ENCODE data around the gene CATSPERZ.

The CATSPERZ gene

DNA sequence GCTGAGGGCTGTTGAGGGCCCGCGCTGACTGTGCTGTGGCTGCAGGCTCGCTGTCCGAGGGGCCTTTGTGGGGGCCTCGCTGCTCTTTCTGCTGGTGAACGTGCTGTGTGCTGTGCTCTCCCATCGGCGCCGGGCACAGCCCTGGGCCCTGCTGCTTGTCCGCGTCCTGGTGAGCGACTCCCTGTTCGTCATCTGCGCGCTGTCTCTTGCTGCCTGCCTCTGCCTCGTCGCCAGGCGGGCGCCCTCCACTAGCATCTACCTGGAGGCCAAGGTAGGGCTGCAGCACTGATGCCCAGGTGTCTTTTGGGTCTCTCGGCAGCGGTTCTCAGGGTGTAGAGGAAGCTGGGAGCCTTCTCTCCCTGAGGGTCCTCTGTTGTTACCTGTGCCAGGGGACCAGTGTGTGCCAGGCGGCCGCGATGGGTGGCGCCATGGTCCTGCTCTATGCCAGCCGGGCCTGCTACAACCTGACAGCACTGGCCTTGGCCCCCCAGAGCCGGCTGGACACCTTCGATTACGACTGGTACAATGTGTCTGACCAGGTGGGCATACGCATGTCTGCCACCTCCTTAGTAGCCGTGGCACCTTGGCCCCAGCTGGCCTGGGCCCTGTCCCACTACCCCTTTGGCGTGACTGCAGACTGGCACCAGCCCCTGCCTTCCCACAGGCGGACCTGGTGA lies 12.3 kb upstream of the CATSPERZ start:
- POLR2A ChIA-PET = interaction anchor here (1.4 to 8.5 kb wide), 2 partner anchors 17 to 30 kb away, joined by 3 to 81 read pairs; partner anchors contain the start of gene PRDX5
- DNase-seq (ENCODE audit: extremely low spot score) = no peak
- CTCF ChIA-PET = interaction anchor here (0.7 kb wide), 1 partner anchor 69 kb away, joined by 3 read pairs; no protein-coding TSS in a partner anchor
- TF ChIP-seq NFRKB (IDR thresholded peaks at IDR 0.05) = no peak
- TF ChIP-seq SP1 (IDR thresholded peaks at IDR 0.05) = no peak
- TF ChIP-seq L3MBTL2 (conservative IDR thresholded peaks at IDR 0.05) = no peak
- no peak for TF ChIP-seq ELF4 (IDR thresholded peaks at IDR 0.05)
- TF ChIP-seq BHLHE40 (IDR thresholded peaks at IDR 0.05; ENCODE audit: borderline replicate concordance) = no peak
- TF ChIP-seq LEF1 (IDR thresholded peaks at IDR 0.05; ENCODE audit: borderline replicate concordance) = no peak
- no peak for TF ChIP-seq CTBP1 (IDR thresholded peaks at IDR 0.05; ENCODE audit: borderline replicate concordance)
- TF ChIP-seq HDGF (IDR thresholded peaks at IDR 0.05; ENCODE audit: borderline replicate concordance) = no peak
- TF ChIP-seq PKNOX1 (IDR thresholded peaks at IDR 0.05) = no peak
- no peak for TF ChIP-seq TARDBP (IDR thresholded peaks at IDR 0.05)
- no peak for TF ChIP-seq FOXK2 (IDR thresholded peaks at IDR 0.05)
- TF ChIP-seq FOXA1 (IDR thresholded peaks at IDR 0.05) = no peak
- no peak for TF ChIP-seq ZNF384 (IDR thresholded peaks at IDR 0.05)
- TF ChIP-seq ARNT (IDR thresholded peaks at IDR 0.05) = no peak
- no peak for TF ChIP-seq SUZ12 (IDR thresholded peaks at IDR 0.05)

- ChIA-PET POLR2A (interaction anchor here (1.4 to 8.5 kb wide), 2 partner anchors 18 to 30 kb away, joined by 3 to 81 read pairs; partner anchors contain the start of gene PRDX5), CTCF (no interaction called here)
- TF ChIP-seq BHLHE40 (IDR thresholded peaks at IDR 0.05; ENCODE audit: borderline replicate concordance) (no peak), PKNOX1 (IDR thresholded peaks at IDR 0.05) (no peak), LEF1 (IDR thresholded peaks at IDR 0.05; ENCODE audit: borderline replicate concordance) (no peak), ARNT (IDR thresholded peaks at IDR 0.05) (no peak), NFRKB (IDR thresholded peaks at IDR 0.05) (no peak), ELF4 (IDR thresholded peaks at IDR 0.05) (no peak), FOXK2 (IDR thresholded peaks at IDR 0.05) (no peak), ZNF384 (IDR thresholded peaks at IDR 0.05) (no peak), L3MBTL2 (conservative IDR thresholded peaks at IDR 0.05) (no peak), HDGF (IDR thresholded peaks at IDR 0.05; ENCODE audit: borderline replicate concordance) (no peak), TARDBP (IDR thresholded peaks at IDR 0.05) (no peak), FOXM1 (IDR thresholded peaks at IDR 0.05; ENCODE audit: borderline replicate concordance) (no peak), SUZ12 (IDR thresholded peaks at IDR 0.05) (no peak), FOXA1 (IDR thresholded peaks at IDR 0.05) (no peak), SP1 (IDR thresholded peaks at IDR 0.05) (no peak), CTBP1 (IDR thresholded peaks at IDR 0.05; ENCODE audit: borderline replicate concordance) (no peak)
- DNase-seq (ENCODE audit: extremely low spot score) = no peak
These were observed 11.8 kb upstream of the CATSPERZ start for GRCh38 chr11:64288353-64288750.

DNA sequence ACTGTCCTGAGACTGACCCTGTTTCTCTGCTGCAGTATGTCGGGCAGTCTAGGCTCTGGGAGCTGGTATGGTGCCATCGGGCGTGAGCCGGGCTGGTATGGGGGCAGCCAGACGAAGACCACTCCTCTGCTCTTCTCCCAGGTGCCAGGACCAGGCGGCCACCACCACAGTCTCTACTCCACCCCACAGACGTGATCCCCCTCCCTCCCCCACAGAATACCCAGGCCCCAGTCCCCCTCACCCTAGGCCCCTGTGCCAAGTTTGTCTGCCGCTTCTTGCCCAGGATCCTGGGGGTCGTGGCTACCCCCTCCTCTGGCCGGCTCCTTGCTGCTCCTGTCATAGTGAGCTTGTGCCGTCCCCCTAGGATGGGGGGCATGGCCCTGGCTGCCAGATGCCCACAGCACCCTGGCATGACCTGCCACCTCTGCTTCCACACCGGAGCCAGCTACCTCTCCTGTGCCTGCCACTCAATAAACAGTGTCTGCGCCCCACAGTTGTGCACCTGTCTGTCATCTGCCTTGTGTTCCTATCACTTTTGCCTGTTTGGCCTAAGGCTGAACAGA lies 11.1 kb upstream of the CATSPERZ start:
- TF ChIP-seq HDGF (IDR thresholded peaks at IDR 0.05; ENCODE audit: borderline replicate concordance) (no peak), ARNT (IDR thresholded peaks at IDR 0.05) (no peak), LEF1 (IDR thresholded peaks at IDR 0.05; ENCODE audit: borderline replicate concordance) (no peak), CTBP1 (IDR thresholded peaks at IDR 0.05; ENCODE audit: borderline replicate concordance) (no peak), ZNF384 (IDR thresholded peaks at IDR 0.05) (no peak), BHLHE40 (IDR thresholded peaks at IDR 0.05; ENCODE audit: borderline replicate concordance) (no peak), FOXM1 (IDR thresholded peaks at IDR 0.05; ENCODE audit: borderline replicate concordance) (no peak), NFRKB (IDR thresholded peaks at IDR 0.05) (no peak), FOXA1 (IDR thresholded peaks at IDR 0.05) (no peak), PKNOX1 (IDR thresholded peaks at IDR 0.05) (no peak), FOXK2 (IDR thresholded peaks at IDR 0.05) (no peak), ELF4 (IDR thresholded peaks at IDR 0.05) (no peak), TARDBP (IDR thresholded peaks at IDR 0.05) (no peak), L3MBTL2 (conservative IDR thresholded peaks at IDR 0.05) (no peak)
- ChIA-PET CTCF (interaction anchor here (1.1 to 2.1 kb wide), 2 partner anchors 12 to 68 kb away, joined by 6 to 9 read pairs; no protein-coding TSS in a partner anchor), POLR2A (interaction anchor here (0.9 to 2.2 kb wide), 4 partner anchors 12 to 103 kb away, joined by 3 to 13 read pairs (median 4); partner anchors contain the start of gene STIP1)
- no peak for DNase-seq (ENCODE audit: extremely low spot score)

DNA sequence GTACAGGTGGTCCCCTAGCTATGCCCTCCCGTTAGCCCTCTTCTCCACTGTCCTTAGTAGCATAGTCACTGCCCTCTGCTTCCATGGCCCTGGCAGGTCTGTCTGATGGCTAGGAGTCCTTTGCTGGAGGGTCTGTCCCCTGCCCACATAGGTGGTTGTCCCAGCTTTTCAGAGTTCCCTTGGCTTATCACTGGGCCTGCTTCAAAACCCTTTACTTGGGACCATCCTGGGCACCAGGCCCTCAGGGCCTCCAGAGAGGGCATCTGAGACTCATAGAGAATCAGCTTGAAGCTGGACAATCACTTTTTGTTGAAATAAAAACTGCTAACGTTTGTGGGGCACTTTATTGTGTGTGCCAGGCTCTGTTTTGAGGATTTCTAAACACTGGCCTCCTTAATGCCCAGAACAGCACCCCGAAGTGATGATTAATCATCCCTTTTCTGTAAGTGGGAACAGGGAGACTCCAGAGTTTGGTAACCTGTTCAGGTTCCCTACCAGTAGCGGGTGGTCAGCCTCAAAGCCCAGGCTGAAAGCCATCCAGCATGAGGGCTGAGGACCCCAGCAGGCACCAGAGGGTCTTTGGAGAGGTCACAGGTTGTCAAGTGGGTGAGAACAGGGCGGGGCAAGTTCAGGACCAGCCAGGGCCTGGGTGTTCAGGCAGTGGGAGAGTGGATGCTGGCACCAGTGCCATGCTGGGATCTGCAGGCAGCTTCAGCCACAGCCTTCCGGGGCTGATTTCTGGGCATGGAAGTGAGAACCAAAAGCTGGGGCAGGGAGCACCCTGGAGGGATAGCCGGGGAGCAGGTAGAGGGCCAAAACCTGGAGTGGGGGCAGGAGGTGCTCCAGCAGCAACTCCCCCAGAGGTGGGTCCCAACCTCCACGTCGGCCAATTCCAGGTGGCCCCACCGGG lies 9.6 kb upstream of the CATSPERZ start:
- no peak for DNase-seq (ENCODE audit: extremely low spot score)
- no peak for TF ChIP-seq LEF1 (IDR thresholded peaks at IDR 0.05; ENCODE audit: borderline replicate concordance)
- no peak for TF ChIP-seq FOXM1 (IDR thresholded peaks at IDR 0.05; ENCODE audit: borderline replicate concordance)
- TF ChIP-seq FOXA1 (IDR thresholded peaks at IDR 0.05) = no peak
- no peak for TF ChIP-seq SUZ12 (IDR thresholded peaks at IDR 0.05)
- CTCF ChIA-PET = interaction anchor here (0.6 to 2.1 kb wide), 3 partner anchors 10 to 66 kb away, joined by 3 to 9 read pairs (median 6); no protein-coding TSS in a partner anchor
- POLR2A ChIA-PET = interaction anchor here (0.9 to 2.2 kb wide), 4 partner anchors 14 to 105 kb away, joined by 3 to 13 read pairs (median 4); partner anchors contain the start of genes PRDX5 and STIP1

Measured in HEK293T (cell line).